Brain microvascular endothelial cell (primary cell): ENCODE measurements around the gene RCAN2.

ENCODE experiments used
- DNase-seq: peaks from one replicate; pipeline ENCODE4 v3.0.0-alpha.2; 2020
- H3K27ac ChIP-seq: fragments of 250-450 bp; sonication (Bioruptor Pico); 2 replicates; pipeline ENCODE4 v1.5.1; 2020; ENCODE audit warnings: mild to moderate bottlenecking, moderate library complexity
- H3K27me3 ChIP-seq: fragments of 250-450 bp; sonication (Bioruptor Pico); replicated peaks from 2 replicates; pipeline ENCODE4 v1.5.1; 2020; ENCODE audit warnings: mild to moderate bottlenecking
- H3K36me3 ChIP-seq: fragments of 250-450 bp; sonication (Bioruptor Pico); replicated peaks from 2 replicates; pipeline ENCODE4 v1.5.1; 2020; ENCODE audit warnings: mild to moderate bottlenecking
- H3K4me3 ChIP-seq: 2 replicates; pipeline ENCODE4 v1.5.1; 2011; ENCODE audit warnings: low read depth, mild to moderate bottlenecking, control low read depth, low read length, moderate library complexity
- in situ Hi-C: cut with HindIII; loops from 2 replicates; pipeline ENCODE4 v1.10.0; 2017; ENCODE audit warnings: low sequenced_read_pairs, low pct_ligation_motif_present
- TF ChIP-seq, protein P1 (sequence below): IDR thresholded peaks from 2 replicates; pipeline ENCODE4 v1.5.1; 2011; ENCODE audit warnings: low read depth, mild to moderate bottlenecking, moderate library complexity, low read length, control low read depth, inconsistent platforms; ENCODE audit errors: missing control alignments

Gene RCAN2

DNA sequence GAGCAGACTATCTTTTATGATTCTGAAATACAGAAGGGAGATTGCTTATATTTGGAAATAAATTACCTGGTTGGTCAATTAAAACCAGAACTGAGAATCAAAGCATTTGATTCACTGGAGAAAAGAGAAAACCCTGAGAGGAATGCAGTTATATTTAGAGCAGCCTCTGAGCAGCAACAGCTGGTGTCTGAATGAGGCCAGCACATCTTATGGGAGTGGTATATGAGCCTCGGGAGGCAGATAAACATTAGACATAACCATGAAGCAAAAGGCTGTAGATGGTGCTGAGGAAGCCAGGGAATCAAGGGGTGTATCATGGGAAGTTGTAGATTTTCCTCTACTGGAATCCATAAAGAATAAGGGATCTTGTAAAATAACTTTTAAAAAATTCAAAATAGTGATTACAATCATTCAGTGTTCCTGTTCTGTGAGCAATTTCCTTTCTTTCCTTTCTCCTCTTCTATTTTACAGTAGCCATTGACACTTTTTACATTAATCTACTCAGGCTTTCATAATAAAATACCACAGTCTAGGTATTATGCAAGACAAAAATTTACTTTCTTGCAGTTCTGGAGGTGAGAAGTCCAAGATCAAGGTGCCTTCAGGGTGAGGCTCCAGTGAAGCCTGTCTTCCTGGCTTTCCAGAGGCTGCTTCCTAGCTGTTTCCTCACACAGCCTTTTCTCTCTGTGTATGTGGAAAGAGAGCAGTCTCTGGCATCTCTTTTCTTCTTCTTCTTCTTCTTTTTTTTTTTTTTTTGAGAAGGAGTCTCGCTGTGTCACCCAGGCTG, 287.7 kb downstream of the RCAN2 start:
- TF ChIP-seq, protein P1, sequence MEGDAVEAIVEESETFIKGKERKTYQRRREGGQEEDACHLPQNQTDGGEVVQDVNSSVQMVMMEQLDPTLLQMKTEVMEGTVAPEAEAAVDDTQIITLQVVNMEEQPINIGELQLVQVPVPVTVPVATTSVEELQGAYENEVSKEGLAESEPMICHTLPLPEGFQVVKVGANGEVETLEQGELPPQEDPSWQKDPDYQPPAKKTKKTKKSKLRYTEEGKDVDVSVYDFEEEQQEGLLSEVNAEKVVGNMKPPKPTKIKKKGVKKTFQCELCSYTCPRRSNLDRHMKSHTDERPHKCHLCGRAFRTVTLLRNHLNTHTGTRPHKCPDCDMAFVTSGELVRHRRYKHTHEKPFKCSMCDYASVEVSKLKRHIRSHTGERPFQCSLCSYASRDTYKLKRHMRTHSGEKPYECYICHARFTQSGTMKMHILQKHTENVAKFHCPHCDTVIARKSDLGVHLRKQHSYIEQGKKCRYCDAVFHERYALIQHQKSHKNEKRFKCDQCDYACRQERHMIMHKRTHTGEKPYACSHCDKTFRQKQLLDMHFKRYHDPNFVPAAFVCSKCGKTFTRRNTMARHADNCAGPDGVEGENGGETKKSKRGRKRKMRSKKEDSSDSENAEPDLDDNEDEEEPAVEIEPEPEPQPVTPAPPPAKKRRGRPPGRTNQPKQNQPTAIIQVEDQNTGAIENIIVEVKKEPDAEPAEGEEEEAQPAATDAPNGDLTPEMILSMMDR: no peak
- no peak overlapping the region for H3K27ac ChIP-seq
- H3K4me3 ChIP-seq: no peak overlapping the region
- in situ Hi-C loops: no loop called here
- H3K27me3 ChIP-seq: no peaks in the 10 kb centered on the region
- no peaks in the 10 kb centered on the region for H3K36me3 ChIP-seq
- no peak for DNase-seq

DNA sequence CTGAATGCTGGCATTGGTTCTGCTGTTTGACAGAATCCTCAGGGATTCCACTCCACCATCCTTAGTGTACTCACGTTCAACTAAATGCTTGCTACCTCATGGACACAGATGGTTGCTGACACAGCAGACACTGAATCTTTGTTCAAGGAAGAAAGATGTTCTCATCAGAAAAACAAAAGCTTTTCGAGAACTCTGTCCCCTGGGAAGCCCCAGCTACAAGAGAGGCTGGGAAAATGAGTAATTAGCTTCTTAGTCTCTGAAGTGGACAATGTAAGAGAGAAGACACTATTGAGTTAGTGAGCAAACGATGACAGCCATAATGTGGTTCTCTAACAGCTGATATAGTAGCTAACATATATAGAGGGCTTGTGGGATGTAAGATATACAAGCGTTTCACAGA, 289.5 kb downstream of the RCAN2 start:
- in situ Hi-C loops: no loop called here
- Histone ChIP-seq H3K27ac (no peak overlapping the region), H3K4me3 (no peak overlapping the region), H3K27me3 (no peaks in the 10 kb centered on the region), H3K36me3 (no peaks in the 10 kb centered on the region)
- TF ChIP-seq, protein P1: no peak
- DNase-seq: no peak

DNA sequence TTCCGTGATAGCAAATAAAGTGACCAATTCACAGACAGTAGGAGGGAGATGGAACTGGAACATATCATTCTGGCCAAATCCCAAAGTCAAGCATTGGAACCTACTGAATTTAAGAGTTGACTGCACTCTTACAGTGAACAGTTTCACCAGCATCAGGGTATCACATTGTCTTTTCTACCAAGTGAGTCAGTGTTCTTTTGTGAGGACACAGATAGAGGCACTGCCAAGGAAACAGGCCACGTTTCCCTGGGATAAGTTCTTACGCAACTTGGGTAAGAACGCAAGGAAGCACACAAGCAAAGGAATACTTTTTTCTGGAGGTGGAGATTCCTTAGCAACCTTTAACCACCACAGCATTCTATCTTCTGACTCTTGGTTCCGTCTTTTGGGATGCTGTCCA, 291.9 kb downstream of the RCAN2 start:
- in situ Hi-C loops: no loop called here
- DNase-seq: no peak
- TF ChIP-seq, protein P1: no peak
- no peak overlapping the region for H3K4me3 ChIP-seq
- no peaks in the 10 kb centered on the region for H3K27me3 ChIP-seq
- no peaks in the 10 kb centered on the region for H3K36me3 ChIP-seq
- H3K27ac ChIP-seq: no peak overlapping the region

DNA sequence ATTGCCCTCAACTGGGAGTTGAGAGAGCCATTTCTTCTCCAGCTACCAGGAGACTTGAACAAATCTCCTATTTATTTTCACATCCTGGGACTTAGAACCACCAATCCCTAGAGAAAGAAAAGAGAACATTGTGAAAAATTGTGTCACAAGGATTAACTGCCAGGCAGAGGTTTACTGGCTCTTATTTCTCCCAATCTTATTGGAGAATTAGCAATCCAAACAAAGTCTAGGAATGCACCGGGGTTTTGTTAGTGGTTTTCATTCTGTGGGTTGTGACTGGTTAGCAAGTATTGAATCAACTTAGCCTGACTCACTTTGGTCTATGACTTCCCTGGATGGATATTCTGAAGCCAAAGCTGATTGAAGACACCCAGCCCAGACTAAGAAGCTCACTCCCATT, 299.3 kb downstream of the RCAN2 start:
- in situ Hi-C loops: no loop called here
- Histone ChIP-seq H3K4me3 (no peak overlapping the region), H3K27me3 (no peaks in the 10 kb centered on the region), H3K36me3 (no peaks in the 10 kb centered on the region), H3K27ac (no peak overlapping the region)
- peak; percentile 81 for DNase-seq
- TF ChIP-seq, protein P1: no peak

DNA sequence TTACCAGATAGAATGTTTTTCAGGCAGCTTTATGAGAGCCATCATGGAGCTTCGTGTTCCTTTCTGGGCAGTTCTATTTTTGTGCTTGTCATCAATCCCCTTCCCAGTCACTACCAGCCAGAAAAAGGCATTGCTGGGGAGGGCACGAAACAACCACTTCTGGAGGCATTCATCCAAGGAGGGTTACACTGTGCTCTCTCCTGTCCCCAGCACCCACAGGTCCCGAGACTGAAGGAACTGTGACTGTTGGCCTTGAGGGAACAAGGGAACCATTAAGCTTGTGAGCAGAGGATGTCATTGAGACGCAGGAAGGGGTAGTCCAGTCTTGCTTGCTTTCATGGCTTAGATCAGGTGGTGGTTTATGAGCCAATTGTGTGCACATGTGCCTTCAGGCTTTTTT, 300.4 kb downstream of the RCAN2 start:
- TF ChIP-seq, protein P1: no peak
- in situ Hi-C loops: no loop called here
- Histone ChIP-seq H3K27ac (no peak overlapping the region), H3K27me3 (no peaks in the 10 kb centered on the region), H3K36me3 (no peaks in the 10 kb centered on the region), H3K4me3 (no peak overlapping the region)
- no peak for DNase-seq

DNA sequence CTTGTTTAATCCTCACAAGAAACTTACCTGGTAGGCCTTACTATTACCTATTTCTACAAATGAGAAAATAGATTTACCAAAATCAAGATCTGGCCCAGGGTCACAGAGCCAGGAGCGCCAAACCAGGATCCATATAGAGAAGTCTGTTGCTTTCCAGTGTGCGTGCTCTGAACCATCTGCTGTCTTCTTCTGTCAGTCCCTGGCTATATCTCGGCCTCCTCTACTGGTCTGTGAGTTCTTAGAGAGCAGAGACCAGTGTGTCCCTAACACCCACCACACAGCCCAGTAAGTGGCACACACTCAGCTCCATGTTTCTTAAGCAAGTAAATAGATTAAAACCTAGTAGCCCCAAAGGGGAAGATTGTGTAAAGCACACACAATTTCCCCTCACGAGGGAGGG, 301.5 kb downstream of the RCAN2 start:
- in situ Hi-C loops: no loop called here
- Histone ChIP-seq H3K36me3 (no peaks in the 10 kb centered on the region), H3K27me3 (no peaks in the 10 kb centered on the region), H3K4me3 (no peak overlapping the region), H3K27ac (no peak overlapping the region)
- TF ChIP-seq, protein P1: no peak
- DNase-seq: no peak
